T-cell (primary cell): ENCODE measurements around the gene LRSAM1. TPM values are rescaled to one million over a fixed set of nuclear protein-coding genes. Genes with fewer than 3 reads are reported as not detected.

Experiments
- ATAC-seq, 4 experiments: fragments of 200-7000 bp in 3 of 4; fragments of 150-1000 bp in 1 of 4; cut with Tn5 transposase; replicated peaks in 1 of 4; 1 replicate in 3 of 4; 2 replicates in 1 of 4; pipeline ENCODE4 v1.10.0; 2021; ENCODE audit warnings: moderate library complexity in 3 of 4, mild to moderate bottlenecking in 2 of 4, moderate number of reproducible peaks in 1 of 4
- CTCF ChIA-PET, 2 donors: fragments of 300-600 bp; sonication (Branson Sonifier 250); formaldehyde crosslinking; loops; one replicate each; lab custom pipeline; 2022; ENCODE audit warnings: antibody characterized with exemption in 2 of 2; lab: Charles Lee
- POLR2A ChIA-PET, 2 donors: fragments of 300-600 bp; sonication (Branson Sonifier 250); formaldehyde crosslinking; loops; one replicate each; lab custom pipeline; 2022; ENCODE audit warnings: antibody characterized with exemption in 2 of 2; lab: Charles Lee
- DNase-seq, 35 experiments: peaks; one replicate each; pipeline versions ENCODE4 v3.0.0 to v3.0.0-alpha.2; 2013 to 2023
- H3K27ac ChIP-seq: one replicate; pipeline ENCODE4 v1.5.1; 2013; ENCODE audit warnings: low read length
- H3K27me3 ChIP-seq, 2 experiments: replicated peaks in 1 of 2; 1 replicate in 1 of 2; 2 replicates in 1 of 2; pipeline versions ENCODE4 v1.6.1 to v1.7.0; 2013; ENCODE audit warnings: low read length in 1 of 2, mixed read lengths in 1 of 2; ENCODE audit not compliant: control insufficient read depth in 2 of 2, insufficient read depth in 2 of 2; ENCODE audit errors: extremely low read depth in 1 of 2
- H3K36me3 ChIP-seq, 2 donors: 1 replicate in 1 of 2; 2 replicates in 1 of 2; pipeline versions ENCODE4 v1.6.1 to v1.7.0; 2013; ENCODE audit warnings: low read length in 1 of 2; ENCODE audit not compliant: control insufficient read depth in 2 of 2, insufficient read depth in 1 of 2; ENCODE audit errors: extremely low read depth in 1 of 2
- H3K4me1 ChIP-seq, 2 experiments: 1 replicate in 1 of 2; 2 replicates in 1 of 2; pipeline versions ENCODE4 v1.6.1 to v1.7.0; 2013; ENCODE audit warnings: low read length in 2 of 2, mixed read lengths in 1 of 2; ENCODE audit not compliant: insufficient read depth in 2 of 2, control insufficient read depth in 1 of 2; ENCODE audit errors: extremely low read depth in 1 of 2
- H3K4me3 ChIP-seq, 2 donors: 1 replicate in 1 of 2; 2 replicates in 1 of 2; pipeline versions ENCODE4 v1.5.1 to v1.7.0; 2013; ENCODE audit warnings: mild to moderate bottlenecking in 2 of 2, low read length in 1 of 2, moderate library complexity in 1 of 2; ENCODE audit not compliant: control insufficient read depth in 1 of 2; ENCODE audit errors: extremely low read depth in 1 of 2
- H3K9me3 ChIP-seq: 2 replicates; pipeline ENCODE4 v1.7.0; 2013
- H3K27ac Mint-ChIP-seq, 2 donors: one replicate each; pipeline ENCODE4 v1.8.0; 2020 to 2021; ENCODE audit warnings: mild to moderate bottlenecking in 2 of 2, mixed read lengths in 2 of 2
- H3K27me3 Mint-ChIP-seq, 2 donors: one replicate each; pipeline ENCODE4 v1.8.0; 2021 to 2022; ENCODE audit warnings: mixed read lengths in 2 of 2
- H3K36me3 Mint-ChIP-seq: one replicate; pipeline ENCODE4 v1.8.0; 2021; ENCODE audit warnings: mixed read lengths
- H3K4me1 Mint-ChIP-seq, 3 donors: one replicate each; pipeline ENCODE4 v1.8.0; 2020 to 2022; ENCODE audit warnings: mixed read lengths in 3 of 3, mild to moderate bottlenecking in 1 of 3
- H3K4me3 Mint-ChIP-seq, 3 donors: one replicate each; pipeline ENCODE4 v1.8.0; 2020 to 2022; ENCODE audit warnings: mild to moderate bottlenecking in 3 of 3, mixed read lengths in 3 of 3, moderate library complexity in 3 of 3
- H3K9me3 Mint-ChIP-seq, 3 donors: one replicate each; pipeline ENCODE4 v1.8.0; 2020 to 2022; ENCODE audit warnings: mixed read lengths in 3 of 3
- WGBS: methylation state at CpG from one replicate; pipeline ENCODE4 v1.1.5; 2013; ENCODE audit warnings: missing lambda C conversion rate; ENCODE audit not compliant: insufficient coverage; 5-methylcytosine and 5-hydroxymethylcytosine counted together
- total RNA-seq, 35 experiments: library from RNA in 6 of 35; stranded (reverse) in 6 of 35; fragments of 120-200 nt in 1 of 35; gene quantifications; one replicate each; pipeline versions ENCODE4 v1.2.1 to v1.2.4 and lab custom pipeline; 2013 to 2026

The LRSAM1 gene
- total RNA-seq, 5 donors from 2014 or later (not counting 1 experiment from before 2014, with no cell fraction given) = 17.9 to 30.3 (median 25.1) TPM

- DNase-seq (peak in 7 of 35 experiments; percentile 7 to 51 (median 19)), ATAC-seq (peak in 3 of 4 experiments; percentile 27 to 32 (median 29))
- no peaks in the 10 kb centered on the region for H3K9me3 Mint-ChIP-seq
- H3K27ac Mint-ChIP-seq = no peak overlapping the region
- no peaks in the 10 kb centered on the region for H3K4me1 ChIP-seq
- CTCF ChIA-PET = interaction anchor here in 1 of 2 donors (0.7 kb wide), 1 partner anchor 325 kb away, joined by 8 read pairs; no protein-coding TSS in a partner anchor
- no peaks in the 10 kb centered on the region for H3K9me3 ChIP-seq
- peaks cover 4 to 5% of the 10 kb centered on the region in 2 donors for H3K36me3 ChIP-seq
- WGBS = 70% methylated on average over 19 of the region's 22 CpGs
- H3K36me3 Mint-ChIP-seq = peaks cover 29% of the 10 kb centered on the region
- H3K27me3 ChIP-seq = no peaks in the 10 kb centered on the region
- H3K4me3 ChIP-seq = no peak overlapping the region
- no peak overlapping the region for H3K4me3 Mint-ChIP-seq
- no peaks in the 10 kb centered on the region for H3K27me3 Mint-ChIP-seq
- POLR2A ChIA-PET = interaction anchor here in 1 of 2 donors (0.6 kb wide), 1 partner anchor 46 kb away, joined by 7 read pairs; no protein-coding TSS in a partner anchor
- H3K27ac ChIP-seq = no peak overlapping the region
- H3K4me1 Mint-ChIP-seq = peaks cover 0 to 2% (median 2%) of the 10 kb centered on the region in 3 donors
These were observed 68.2 kb downstream of the LRSAM1 start for GRCh38 chr9:127519301-127520166.

DNA sequence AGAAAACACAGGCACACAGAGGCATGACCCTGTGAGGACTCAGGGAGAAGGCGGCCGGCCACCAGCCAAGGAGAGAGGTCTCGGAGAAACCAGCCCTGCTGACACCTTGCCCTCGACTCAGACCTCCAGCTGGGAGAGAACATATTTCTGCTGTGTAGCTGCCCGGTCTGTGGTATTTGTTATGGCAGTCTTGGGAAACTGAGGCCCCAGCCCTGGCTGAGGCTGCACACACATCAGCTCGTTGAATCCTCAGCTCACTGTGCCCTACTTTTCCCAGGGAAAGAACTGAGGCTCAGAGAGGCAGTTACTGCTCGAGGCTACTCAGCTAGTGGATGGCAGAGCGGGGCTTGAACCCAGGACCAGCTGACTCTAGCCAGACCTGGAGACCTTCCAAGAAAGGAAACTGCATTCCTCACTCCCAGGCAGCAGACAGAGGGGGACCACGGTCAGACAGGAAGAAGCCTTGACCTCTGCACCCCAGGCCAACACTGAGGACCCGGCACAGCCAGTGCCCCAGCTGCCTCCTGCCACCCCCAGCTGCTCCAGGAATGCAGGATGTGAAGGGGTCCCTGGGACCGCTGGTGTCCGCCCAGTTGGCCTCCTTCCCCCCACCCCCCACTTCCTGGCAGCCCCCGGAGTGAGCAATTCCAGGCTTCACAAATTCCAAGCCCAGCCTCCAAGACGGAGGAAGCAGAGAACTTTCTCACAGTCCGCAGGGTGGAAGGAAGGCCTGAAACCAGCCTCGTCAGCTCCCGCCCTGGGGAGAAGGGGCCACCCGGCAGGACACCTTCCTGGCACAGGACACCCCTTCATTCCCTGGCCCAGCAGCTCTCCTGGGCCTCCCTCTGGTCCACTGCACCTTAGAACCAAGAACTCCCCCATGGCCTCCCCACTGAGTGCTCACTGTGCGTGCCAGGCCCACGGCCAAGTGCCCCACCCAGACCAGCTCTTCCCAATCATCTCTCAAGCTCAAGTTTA, 69.9 kb downstream of the LRSAM1 start:
- Histone ChIP-seq H3K27me3 (no peaks in the 10 kb centered on the region), H3K9me3 (no peaks in the 10 kb centered on the region), H3K36me3 (peaks cover 0 to 7% of the 10 kb centered on the region in 2 donors), H3K4me1 (no peaks in the 10 kb centered on the region), H3K27ac (no peak overlapping the region), H3K4me3 (no peak overlapping the region)
- CTCF ChIA-PET = no interaction called here
- ATAC-seq (no peak), DNase-seq (no peak)
- Mint-ChIP-seq H3K27ac (no peak overlapping the region), H3K27me3 (no peaks in the 10 kb centered on the region), H3K36me3 (peaks cover 39% of the 10 kb centered on the region), H3K4me3 (no peak overlapping the region), H3K4me1 (peaks cover 0 to 2% (median 2%) of the 10 kb centered on the region in 3 donors), H3K9me3 (peaks cover 0 to 6% (median 4%) of the 10 kb centered on the region in 3 donors)
- 90% methylated on average over 14 of the region's 20 CpGs for WGBS
- POLR2A ChIA-PET = no interaction called here

DNA sequence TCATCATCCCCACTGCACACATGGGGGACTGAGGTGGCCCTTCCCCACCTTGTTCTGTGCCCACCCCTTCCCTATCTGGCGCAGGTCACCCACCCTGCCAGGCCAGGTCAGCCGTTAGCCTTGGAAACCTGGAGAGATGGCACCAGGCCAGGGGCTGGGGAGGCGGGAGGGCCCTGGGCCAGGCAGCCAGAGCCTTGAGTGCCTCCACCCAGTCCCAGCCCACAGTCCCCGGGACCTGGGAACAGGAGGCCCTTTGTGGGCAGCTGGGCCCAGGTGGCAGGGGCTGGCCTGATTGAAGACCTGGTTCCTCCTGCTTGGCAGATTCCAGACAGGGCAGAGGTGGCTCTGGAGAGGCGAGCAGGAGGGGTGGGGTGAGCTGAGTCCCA, 70.6 kb downstream of the LRSAM1 start:
- H3K4me3 ChIP-seq = no peak overlapping the region
- no peak overlapping the region for H3K4me3 Mint-ChIP-seq
- H3K27me3 Mint-ChIP-seq = no peaks in the 10 kb centered on the region
- WGBS = 75% methylated on average over 5 of the region's 5 CpGs
- no peaks in the 10 kb centered on the region for H3K9me3 ChIP-seq
- peaks cover 41% of the 10 kb centered on the region for H3K36me3 Mint-ChIP-seq
- H3K4me1 ChIP-seq = no peaks in the 10 kb centered on the region
- H3K27ac ChIP-seq = no peak overlapping the region
- no peak overlapping the region for H3K27ac Mint-ChIP-seq
- no peaks in the 10 kb centered on the region for H3K27me3 ChIP-seq
- ATAC-seq (no peak), DNase-seq (no peak)
- ChIA-PET POLR2A (no interaction called here), CTCF (no interaction called here)
- peaks cover 0 to 7% of the 10 kb centered on the region in 2 donors for H3K36me3 ChIP-seq
- peaks cover 0 to 2% (median 2%) of the 10 kb centered on the region in 3 donors for H3K4me1 Mint-ChIP-seq
- H3K9me3 Mint-ChIP-seq = peaks cover 0 to 9% (median 4%) of the 10 kb centered on the region in 3 donors

GRCh38 chr9:127522727-127523126, 71.4 kb downstream of the LRSAM1 start:
- ATAC-seq = no peak
- no peak overlapping the region for H3K27ac Mint-ChIP-seq
- H3K4me1 Mint-ChIP-seq = peaks cover 0 to 2% (median 2%) of the 10 kb centered on the region in 3 donors
- CTCF ChIA-PET = no interaction called here
- no peak for DNase-seq
- no peak overlapping the region for H3K27ac ChIP-seq
- H3K27me3 Mint-ChIP-seq = no peaks in the 10 kb centered on the region
- no peak overlapping the region for H3K4me3 Mint-ChIP-seq
- POLR2A ChIA-PET = no interaction called here
- H3K9me3 Mint-ChIP-seq = peaks cover 0 to 9% (median 4%) of the 10 kb centered on the region in 3 donors
- no CpG with 5 or more reads among the region's 2 CpGs for WGBS
- H3K9me3 ChIP-seq = no peaks in the 10 kb centered on the region
- no peaks in the 10 kb centered on the region for H3K27me3 ChIP-seq
- H3K4me1 ChIP-seq = no peaks in the 10 kb centered on the region
- peaks cover 41% of the 10 kb centered on the region for H3K36me3 Mint-ChIP-seq
- H3K4me3 ChIP-seq = no peak overlapping the region
- peaks cover 0 to 7% of the 10 kb centered on the region in 2 donors for H3K36me3 ChIP-seq

DNA sequence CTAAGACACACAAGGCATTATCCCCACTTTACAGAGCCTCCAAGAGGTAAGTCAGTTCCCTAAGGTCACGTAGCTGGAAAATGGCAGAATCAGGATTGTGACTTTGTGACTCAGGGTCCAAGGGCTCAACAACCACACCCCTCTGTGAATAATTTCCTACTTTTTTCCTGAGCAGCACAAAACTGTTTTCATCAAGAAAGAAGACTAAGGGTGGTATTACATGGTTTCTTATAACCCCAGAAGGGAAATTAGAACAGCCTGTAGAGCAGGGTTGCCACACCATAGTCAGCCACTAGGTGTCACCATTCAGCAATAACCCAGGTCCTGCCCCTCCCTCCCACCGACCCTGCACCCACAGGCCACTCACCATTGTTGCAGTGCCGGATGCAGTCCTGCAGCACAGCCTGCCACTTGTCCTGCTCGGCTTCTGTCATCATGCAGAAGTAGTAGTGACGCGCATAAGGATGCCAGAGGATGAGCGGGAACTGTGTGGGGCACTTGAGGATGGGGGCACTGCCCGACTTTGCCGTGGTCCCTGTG, 72.1 kb downstream of the LRSAM1 start:
- H3K9me3 Mint-ChIP-seq = peaks cover 0 to 9% (median 4%) of the 10 kb centered on the region in 3 donors
- ChIA-PET CTCF (no interaction called here), POLR2A (interaction anchor here in 1 of 2 donors (0.7 kb wide), 1 partner anchor 480 kb away, joined by 4 read pairs; no protein-coding TSS in a partner anchor)
- H3K4me3 Mint-ChIP-seq = no peak overlapping the region
- Histone ChIP-seq H3K27ac (no peak overlapping the region), H3K4me3 (no peak overlapping the region), H3K4me1 (no peaks in the 10 kb centered on the region), H3K36me3 (peaks cover 0 to 7% of the 10 kb centered on the region in 2 donors), H3K27me3 (no peaks in the 10 kb centered on the region), H3K9me3 (no peaks in the 10 kb centered on the region)
- 87% methylated on average over 8 of the region's 9 CpGs for WGBS
- H3K27ac Mint-ChIP-seq = no peak overlapping the region
- H3K27me3 Mint-ChIP-seq = no peaks in the 10 kb centered on the region
- peak in 3 of 35 experiments; percentile 9 to 30 (median 11) for DNase-seq
- H3K4me1 Mint-ChIP-seq = peaks cover 0 to 2% (median 2%) of the 10 kb centered on the region in 3 donors
- no peak for ATAC-seq
- H3K36me3 Mint-ChIP-seq = peaks cover 35% of the 10 kb centered on the region
